Activated T-cell treated with anti-CD3 and anti-CD28 coated beads for 4 hours (primary cell): ENCODE results near the gene TNNC2.
"Not testable (repeated sequence)": the region's sequence is repeated elsewhere in the genome, so short reads cannot be mapped to it uniquely, and the experiment has no call there.

Experiments used
- DNase-seq: peaks from one replicate; pipeline ENCODE4 v3.0.0-alpha.2; 2020

Gene TNNC2

GRCh38 chr20:45848421-45848820 is 21.3 kb upstream of the TNNC2 start:
- DNase-seq = no peak

DNA sequence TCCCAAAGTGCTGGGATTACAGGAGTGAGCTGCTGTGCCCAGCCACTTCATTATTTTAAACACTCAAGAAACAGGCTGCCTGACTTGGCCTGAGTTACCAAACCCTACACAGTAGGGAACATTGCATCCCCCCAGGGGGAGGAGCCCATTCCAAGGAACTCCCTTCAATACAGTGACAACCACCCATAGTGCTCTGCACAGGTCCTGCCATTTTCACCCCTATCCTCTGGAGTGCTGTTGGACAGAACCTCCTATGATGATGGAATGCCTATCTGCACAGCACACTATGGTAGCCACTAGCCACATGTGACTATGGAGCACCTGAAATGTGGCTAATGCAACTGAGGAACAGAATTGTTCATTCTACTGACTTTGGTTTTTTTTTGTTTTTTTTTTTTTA is 18.3 kb upstream of the TNNC2 start:
- no peak for DNase-seq

DNA sequence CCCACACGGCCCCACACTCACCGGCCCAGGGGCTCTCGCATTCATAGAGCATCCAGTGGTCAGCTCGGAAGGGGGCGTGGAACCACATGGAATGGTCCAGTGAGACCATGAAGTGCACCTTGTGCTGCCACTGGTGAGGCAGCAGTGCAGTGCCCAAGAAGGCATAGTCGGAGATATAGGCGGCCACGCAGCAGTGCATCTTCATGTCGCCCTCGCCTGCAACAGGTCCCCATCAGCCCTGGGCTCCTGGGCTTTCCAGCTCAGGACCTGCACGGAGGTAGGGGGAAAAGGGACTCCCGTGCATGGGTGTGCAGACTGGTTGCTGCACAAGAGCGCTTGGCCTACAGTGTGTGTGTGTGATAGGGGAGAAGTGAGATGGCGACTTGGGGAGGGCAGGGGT is 16.4 kb upstream of the TNNC2 start:
- no peak for DNase-seq

GRCh38 chr20:45842169-45842812 is 15.2 kb upstream of the TNNC2 start:
- no peak for DNase-seq

DNA sequence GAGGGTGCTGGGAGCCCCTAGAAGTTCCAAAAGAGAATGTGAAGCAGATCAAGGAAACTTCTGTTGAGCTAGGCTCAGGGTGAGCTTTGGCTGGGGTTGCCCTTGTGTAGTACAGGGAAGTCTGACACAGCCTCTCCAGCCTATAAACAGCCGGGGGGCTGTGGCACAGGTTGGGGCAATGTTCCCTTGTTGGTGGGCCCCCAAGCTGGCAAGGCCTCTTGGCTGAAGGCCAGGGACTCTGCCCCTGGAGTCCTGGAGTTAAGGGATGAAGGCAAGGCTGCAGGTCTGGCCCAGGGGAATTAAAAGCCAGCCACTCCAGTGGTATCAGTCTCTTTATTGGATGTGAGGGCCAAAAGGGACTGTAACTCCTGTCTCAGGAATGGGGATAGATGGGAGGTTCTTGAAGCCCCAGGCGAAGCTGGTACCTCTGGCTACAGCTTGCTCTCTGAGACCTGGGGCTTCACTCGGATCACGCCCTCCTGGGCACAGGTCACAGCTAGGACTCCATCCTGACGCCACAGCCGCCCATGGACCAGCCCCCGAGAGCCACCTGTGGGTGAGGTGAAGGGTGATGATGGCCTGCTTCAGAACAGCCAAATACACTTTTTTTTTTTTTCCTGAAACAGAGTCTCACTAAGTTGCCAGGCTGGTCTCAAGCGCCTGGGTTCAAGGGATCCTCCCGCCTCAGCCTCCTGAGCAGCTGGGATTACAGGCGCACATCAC is 14.5 kb upstream of the TNNC2 start:
- no peak for DNase-seq

- DNase-seq = no peak
Measured at GRCh38 chr20:45840700-45841198, 13.6 kb upstream of the TNNC2 start.

DNA sequence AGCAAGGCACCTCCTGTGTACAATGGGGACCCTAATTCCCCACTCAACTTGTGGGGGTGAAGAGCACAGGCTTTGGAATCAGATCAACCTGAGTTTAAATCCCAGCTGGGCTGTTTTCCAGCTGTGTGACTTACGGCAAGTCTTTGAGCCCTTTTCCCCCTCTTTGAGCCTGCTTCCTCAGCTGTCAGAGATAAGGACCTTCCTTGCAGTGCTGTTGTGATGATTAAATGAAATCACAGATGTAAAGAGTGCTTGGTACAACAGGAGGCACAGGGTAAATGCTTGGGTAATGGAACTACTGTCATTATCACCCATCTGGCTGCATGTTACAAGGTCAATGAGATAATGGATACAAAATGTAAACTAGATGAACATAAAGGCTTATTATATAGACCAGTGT is 9.7 kb upstream of the TNNC2 start:
- DNase-seq = no peak

DNA sequence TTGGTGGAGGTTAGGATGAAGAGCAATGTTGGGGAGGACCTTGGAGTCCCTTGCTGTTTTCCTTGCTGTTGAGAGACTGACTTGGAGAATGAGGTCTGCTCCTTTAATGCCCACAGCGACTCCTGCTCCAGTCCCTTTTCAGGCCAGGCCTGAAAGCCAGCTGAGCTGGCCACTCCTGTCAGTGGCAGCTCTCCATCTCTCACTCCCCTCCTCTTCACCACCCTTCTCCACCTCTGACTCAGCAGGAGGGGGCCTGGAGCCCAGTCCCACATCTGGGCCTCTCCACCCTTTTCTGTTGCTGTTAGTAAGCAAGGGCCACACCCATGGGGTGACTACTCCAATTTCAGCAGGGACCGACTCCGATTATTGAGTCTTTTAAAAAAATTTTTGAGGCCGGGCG is 8.7 kb upstream of the TNNC2 start:
- no peak for DNase-seq

GRCh38 chr20:45835329-45835765 is 8.2 kb upstream of the TNNC2 start:
- no peak for DNase-seq

GRCh38 chr20:45834797-45835161 is 7.7 kb upstream of the TNNC2 start:
- DNase-seq = no peak

DNA sequence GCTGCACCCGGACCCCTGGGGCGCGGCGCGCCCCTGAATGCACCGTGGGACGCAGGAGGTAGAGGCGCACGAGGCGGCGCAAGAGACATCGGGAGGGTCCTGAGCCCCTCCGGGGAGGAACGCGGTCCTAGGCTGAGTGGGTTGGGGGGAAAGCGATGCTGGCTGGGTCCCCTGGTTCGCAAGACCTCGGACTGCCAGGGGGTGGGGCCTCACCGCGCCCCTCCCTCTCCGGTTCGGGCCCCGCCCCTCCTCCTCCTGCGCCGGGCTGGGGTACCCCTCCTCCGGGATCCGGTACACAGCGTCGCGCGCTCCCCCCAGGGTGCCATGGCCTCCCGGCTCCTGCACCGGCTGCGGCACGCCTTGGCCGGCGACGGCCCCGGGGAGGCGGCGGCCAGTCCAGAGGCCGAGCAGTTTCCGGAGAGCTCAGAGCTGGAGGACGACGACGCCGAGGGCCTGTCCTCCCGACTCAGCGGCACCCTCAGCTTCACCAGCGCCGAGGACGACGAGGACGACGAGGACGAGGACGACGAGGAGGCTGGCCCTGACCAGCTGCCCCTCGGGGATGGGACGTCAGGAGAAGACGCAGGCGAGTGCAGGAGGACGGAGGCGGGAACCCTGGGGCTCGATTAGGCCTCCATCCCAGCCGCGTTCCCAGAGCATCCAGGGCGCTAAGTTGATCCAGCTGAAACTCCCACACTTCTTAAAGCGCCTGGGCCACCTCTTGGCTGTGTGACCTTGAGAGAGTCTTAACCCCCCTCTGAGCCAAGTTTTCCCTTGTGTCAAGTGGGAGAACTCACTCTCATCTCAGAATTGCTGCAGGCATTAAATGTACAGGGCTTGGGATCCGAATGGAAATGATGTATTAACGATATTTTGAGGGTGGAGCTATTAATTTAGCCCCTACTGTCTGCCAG is 7.0 kb upstream of the TNNC2 start:
- peak; percentile 43 for DNase-seq

- no peak for DNase-seq
Measured at GRCh38 chr20:45833030-45833882, 6.1 kb upstream of the TNNC2 start, which contains the start of gene SNX21. Gene SNX21, plus strand, starts transcription at chr20:45833799. Its CDS starts 121 bp downstream, at chr20:45833920.

DNA sequence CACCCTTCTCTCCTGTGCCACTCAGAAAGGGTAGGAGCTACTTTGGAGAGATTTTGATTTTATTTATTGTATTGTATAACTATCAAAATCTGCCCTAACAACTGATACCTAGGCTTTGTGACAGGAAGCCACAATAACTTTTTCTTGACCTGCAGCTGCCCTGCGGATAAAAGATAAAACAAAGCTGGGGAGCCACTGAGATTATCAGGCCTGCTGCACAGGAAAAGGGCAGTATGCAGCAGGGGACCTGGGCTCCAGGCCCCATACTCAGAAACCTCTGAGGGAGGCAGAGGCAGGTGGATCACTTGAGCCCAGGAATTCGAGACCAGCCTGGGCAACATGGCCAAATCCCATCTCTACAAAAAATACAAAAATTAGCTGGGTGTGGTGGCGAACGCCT is 5.5 kb upstream of the TNNC2 start:
- no peak for DNase-seq

- DNase-seq = not testable (repeated sequence)
Measured at GRCh38 chr20:45829673-45830106, 2.6 kb upstream of the TNNC2 start.

DNA sequence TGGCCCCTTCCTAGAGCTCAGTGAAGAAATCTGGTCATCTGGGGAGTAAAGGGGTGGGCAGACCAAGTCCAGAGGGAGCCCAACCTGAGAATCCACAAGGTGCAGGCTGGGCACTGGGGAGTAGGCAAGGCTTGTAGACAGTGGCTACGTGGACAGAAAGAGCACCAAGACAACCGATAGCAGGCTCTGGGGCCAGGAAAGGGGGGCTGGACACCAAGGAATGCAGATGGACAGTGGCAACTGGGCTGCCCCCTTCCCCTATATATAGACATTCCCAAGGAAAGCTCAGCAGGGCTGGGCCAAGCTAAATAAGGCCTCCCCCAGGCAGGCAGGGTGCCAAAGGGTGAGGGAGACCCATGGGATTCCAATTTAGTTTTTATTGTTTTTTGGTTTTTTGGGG is 1.5 kb upstream of the TNNC2 start:
- DNase-seq = no peak

- DNase-seq = no peak
Measured at GRCh38 chr20:45827712-45828111, 600 bp upstream of the TNNC2 start.

DNA sequence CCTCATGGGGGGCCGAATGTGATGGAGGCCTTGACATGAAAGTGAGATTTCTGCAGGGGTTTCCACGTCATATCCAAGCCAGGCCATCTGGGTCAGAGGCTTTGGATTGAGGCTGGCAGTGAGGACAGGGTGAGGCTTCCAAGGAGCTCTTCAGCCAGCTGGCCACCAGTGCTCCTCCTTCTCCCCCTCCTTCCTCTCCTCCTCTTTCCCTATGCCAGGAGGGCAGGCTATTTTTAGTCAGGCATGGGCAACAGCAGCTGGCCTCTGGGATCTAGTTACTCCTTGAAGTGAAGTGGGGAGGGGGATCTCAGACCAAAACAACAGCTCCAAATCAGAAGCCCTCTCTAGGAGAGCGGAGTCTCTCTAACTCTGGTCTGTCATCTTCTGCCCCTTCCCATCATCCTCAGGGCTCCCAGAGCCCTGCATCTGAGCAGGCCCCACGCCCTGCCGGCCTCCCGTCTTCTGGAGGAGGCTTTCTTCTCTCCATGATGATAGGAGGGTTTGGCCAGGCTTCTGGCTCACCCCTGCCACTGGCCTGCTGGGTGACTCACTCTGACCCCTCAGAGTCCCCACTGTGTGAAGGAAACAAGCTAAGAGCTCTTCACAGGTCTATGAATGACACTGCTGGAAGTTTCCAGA is 612 bp downstream of the TNNC2 start:
- DNase-seq = no peak

DNA sequence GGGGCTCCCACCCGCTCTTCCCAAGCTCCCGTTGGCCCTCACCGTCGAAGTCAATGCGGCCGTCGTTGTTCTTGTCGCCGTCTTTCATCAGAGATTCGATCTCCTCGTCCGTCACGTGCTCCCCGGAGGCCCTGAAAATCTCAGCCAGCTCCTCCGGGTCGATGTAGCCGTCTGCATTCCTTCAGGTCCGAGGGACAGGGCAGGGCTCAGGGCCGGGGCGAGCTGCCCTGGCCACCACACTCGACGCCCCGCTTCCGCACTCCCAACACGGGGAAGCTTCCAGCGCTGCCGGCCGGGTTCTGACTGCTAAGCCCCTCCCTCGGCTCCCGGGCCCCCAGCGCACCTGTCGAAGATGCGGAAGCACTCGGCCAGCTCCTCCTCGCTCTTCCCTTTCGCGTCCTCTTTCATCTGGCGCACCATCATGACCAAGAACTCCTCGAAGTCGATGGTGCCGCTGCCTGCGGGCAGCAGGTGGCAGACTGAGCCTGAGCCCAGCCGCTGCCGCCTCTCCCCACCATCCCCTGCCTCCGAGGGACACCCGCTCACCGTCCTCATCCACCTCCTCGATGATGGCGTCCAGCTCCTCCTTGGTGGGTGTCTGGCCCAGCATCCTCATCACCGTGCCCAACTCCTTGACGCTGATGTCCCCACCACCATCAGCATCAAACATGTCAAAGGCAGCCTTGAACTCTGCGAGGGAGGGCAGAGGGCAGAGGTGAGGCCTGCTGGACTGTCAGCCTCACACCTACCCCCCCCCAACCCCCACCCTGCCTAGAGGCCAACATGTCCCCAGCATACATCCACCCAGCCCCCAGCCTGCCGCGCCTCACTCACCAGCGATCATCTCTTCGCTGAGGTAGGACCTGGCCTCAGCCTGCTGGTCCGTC is 2.9 kb downstream of the TNNC2 start:
- peak; percentile 24 for DNase-seq

DNA sequence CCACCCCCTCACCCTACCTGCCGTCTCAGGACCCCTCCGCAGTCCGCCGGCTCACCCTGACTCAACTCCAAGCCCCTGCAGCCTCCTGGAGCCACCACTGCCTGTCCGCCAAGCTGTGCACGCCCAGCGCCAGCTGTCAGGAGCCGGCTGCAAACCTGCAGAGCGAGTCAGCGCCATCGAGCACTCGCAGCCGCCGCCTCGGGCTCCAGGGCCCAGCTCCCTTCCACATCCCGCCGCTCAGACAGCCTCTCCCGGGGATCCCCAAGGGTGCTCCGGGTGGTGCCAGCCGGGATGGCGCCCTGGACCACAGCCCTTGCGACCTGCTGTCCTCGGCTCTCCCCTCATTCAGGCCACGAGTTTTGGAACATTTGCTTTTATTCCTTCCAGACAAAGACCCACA is 4.3 kb downstream of the TNNC2 start:
- no peak for DNase-seq

- no peak for DNase-seq
Measured at GRCh38 chr20:45821947-45822346, 5.2 kb downstream of the TNNC2 start.

- DNase-seq = no peak
Measured at GRCh38 chr20:45819466-45819865, 7.6 kb downstream of the TNNC2 start.
